ENCODE measurements around the gene GHRHR. TPM values are rescaled to one million over a fixed set of nuclear protein-coding genes. Genes with fewer than 3 reads are reported as not detected.

GHRHR gene
- total RNA-seq, 1 experiment from 2014 or later: not detected

DNA sequence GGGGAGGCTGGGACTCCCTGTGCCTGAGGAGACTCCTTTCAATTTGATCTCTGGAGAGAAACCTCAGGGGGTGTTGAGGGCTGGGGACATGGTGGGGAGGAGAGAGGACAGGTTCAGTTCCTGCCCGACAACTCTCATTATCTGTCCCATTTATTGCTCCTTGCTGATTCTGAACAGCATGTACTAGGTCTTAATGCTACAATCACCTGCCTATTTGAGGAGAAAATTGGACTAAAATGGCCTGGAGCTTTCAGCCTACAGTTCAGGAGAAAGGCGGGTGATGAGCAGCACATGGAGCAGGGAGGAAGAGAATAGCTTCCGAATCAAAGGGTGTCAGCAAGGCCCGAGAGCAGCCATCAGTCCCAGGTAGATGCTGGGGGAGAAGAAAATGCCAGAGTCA lies 58.4 kb downstream of the GHRHR start:
- H3F3A ChIP-seq (ENCODE audit: insufficient read depth, low read depth): no peaks in the 10 kb centered on the region
- H3K36me3 ChIP-seq (ENCODE audit: low read depth): no peaks in the 10 kb centered on the region
- no peak overlapping the region for H3K4me2 ChIP-seq
- intact Hi-C loops (cut with micrococcal nuclease; ENCODE audit: unreplicated experiment): no loop called here
- H3K9me2 ChIP-seq (ENCODE audit: insufficient read depth): no peaks in the 10 kb centered on the region
- POLR2A ChIA-PET (ENCODE audit: unreplicated experiment): no interaction called here
- peaks cover 70% of the 10 kb centered on the region for H3K27me3 ChIP-seq (ENCODE audit: insufficient read depth, low read depth)
- no peak overlapping the region for H3K4me3 ChIP-seq
- H4K20me1 ChIP-seq (ENCODE audit: insufficient read depth): no peaks in the 10 kb centered on the region
- no peak overlapping the region for H3K27ac ChIP-seq
- BruUV-seq (replicated peaks): no TSS peak
- no peak overlapping the region for H2AFZ ChIP-seq
- H3K9me3 ChIP-seq (ENCODE audit: insufficient read depth, low read depth): no peaks in the 10 kb centered on the region
- no peak for TF ChIP-seq EZH2 (IDR thresholded peaks at IDR 0.05; ENCODE audit: low read depth)
- no peak for TF ChIP-seq CTCF (conservative IDR thresholded peaks at IDR 0.05)
- no peaks in the 10 kb centered on the region for H3K79me2 ChIP-seq (ENCODE audit: low read depth)
- CTCF ChIA-PET: no interaction called here
- no peak for DNase-seq
- H3K4me1 ChIP-seq (replicated peaks; ENCODE audit: insufficient read depth): no peaks in the 10 kb centered on the region

DNA sequence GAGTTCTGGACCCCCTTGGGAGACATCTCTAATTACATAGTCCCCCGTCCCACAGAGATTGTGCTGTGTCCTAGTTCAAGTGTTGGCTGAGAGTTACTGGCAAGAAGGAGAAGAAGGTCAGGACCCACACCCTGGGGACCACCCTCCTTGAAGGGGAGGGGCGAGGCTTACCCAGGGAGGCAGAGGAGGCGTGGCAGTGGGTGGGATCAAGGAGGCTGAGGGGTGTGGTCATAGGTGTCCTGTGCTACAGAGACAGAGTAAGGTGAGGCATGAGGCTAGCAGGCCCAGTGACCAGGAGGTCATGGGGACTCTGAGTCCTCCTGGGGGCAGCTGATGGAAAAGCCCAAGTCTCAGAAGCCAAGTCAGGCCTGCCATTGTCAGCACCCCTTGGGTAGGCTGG lies 59.0 kb downstream of the GHRHR start:
- no TSS peak for BruUV-seq (replicated peaks)
- no peaks in the 10 kb centered on the region for H3K79me2 ChIP-seq (ENCODE audit: low read depth)
- POLR2A ChIA-PET (ENCODE audit: unreplicated experiment): no interaction called here
- H3K4me3 ChIP-seq: no peak overlapping the region
- TF ChIP-seq EZH2 (IDR thresholded peaks at IDR 0.05; ENCODE audit: low read depth) (no peak), CTCF (conservative IDR thresholded peaks at IDR 0.05) (no peak)
- no peaks in the 10 kb centered on the region for H3K36me3 ChIP-seq (ENCODE audit: low read depth)
- H3K9me3 ChIP-seq (ENCODE audit: insufficient read depth, low read depth): no peaks in the 10 kb centered on the region
- no peaks in the 10 kb centered on the region for H3K9me2 ChIP-seq (ENCODE audit: insufficient read depth)
- no peaks in the 10 kb centered on the region for H4K20me1 ChIP-seq (ENCODE audit: insufficient read depth)
- H3K27ac ChIP-seq: no peak overlapping the region
- no peaks in the 10 kb centered on the region for H3K4me1 ChIP-seq (replicated peaks; ENCODE audit: insufficient read depth)
- intact Hi-C loops (cut with micrococcal nuclease; ENCODE audit: unreplicated experiment): no loop called here
- H3K4me2 ChIP-seq: no peak overlapping the region
- CTCF ChIA-PET: no interaction called here
- no peak overlapping the region for H2AFZ ChIP-seq
- no peak for DNase-seq
- no peaks in the 10 kb centered on the region for H3F3A ChIP-seq (ENCODE audit: insufficient read depth, low read depth)
- peaks cover 71% of the 10 kb centered on the region for H3K27me3 ChIP-seq (ENCODE audit: insufficient read depth, low read depth)

DNA sequence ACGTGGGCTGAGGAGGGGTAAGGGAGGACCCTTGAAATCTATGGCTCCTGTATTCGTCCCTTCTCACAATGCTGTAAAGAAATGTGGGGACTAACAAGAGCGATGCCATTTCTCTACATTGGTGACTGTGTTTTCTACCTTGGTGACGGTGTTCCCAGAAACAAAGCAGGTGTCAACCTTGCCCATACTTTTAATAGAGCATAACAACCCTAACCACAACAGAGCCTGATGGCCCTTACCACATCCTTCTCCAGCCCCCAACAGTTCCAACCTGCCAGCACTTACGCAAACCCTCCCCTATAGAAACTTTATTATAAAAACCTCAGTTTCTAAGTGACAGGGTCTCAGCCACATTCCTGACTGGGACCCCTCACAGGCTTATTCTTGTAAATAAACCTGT lies 60.1 kb downstream of the GHRHR start:
- H3K27ac ChIP-seq: no peak overlapping the region
- no peaks in the 10 kb centered on the region for H3K9me2 ChIP-seq (ENCODE audit: insufficient read depth)
- H4K20me1 ChIP-seq (ENCODE audit: insufficient read depth): no peaks in the 10 kb centered on the region
- no peaks in the 10 kb centered on the region for H3K79me2 ChIP-seq (ENCODE audit: low read depth)
- H3K4me1 ChIP-seq (replicated peaks; ENCODE audit: insufficient read depth): no peaks in the 10 kb centered on the region
- no peak overlapping the region for H3K4me2 ChIP-seq
- no peaks in the 10 kb centered on the region for H3K9me3 ChIP-seq (ENCODE audit: insufficient read depth, low read depth)
- ChIA-PET CTCF (no interaction called here), POLR2A (ENCODE audit: unreplicated experiment) (no interaction called here)
- DNase-seq: no peak
- no peak overlapping the region for H3K4me3 ChIP-seq
- H2AFZ ChIP-seq: no peak overlapping the region
- BruUV-seq (replicated peaks): no TSS peak
- intact Hi-C loops (cut with micrococcal nuclease; ENCODE audit: unreplicated experiment): no loop called here
- TF ChIP-seq EZH2 (IDR thresholded peaks at IDR 0.05; ENCODE audit: low read depth) (no peak), CTCF (conservative IDR thresholded peaks at IDR 0.05) (no peak)
- H3F3A ChIP-seq (ENCODE audit: insufficient read depth, low read depth): no peaks in the 10 kb centered on the region
- H3K36me3 ChIP-seq (ENCODE audit: low read depth): no peaks in the 10 kb centered on the region
- peaks cover 76% of the 10 kb centered on the region for H3K27me3 ChIP-seq (ENCODE audit: insufficient read depth, low read depth)

Data from PC-9 (cell line).